DOHH2 (cell line): ENCODE measurements around the gene FAM107B.

Experiments used
- H3F3A ChIP-seq: fragments of 200-600 bp; sonication (generic), shearing (Covaris generic); 2 replicates; pipeline ENCODE4 v1.6.0; 2016; ENCODE audit warnings: antibody characterized with exemption, mild to moderate bottlenecking; ENCODE audit not compliant: control insufficient read depth, insufficient read depth
- H3K27ac ChIP-seq: fragments of 200-600 bp; sonication (generic); 2 replicates; pipeline ENCODE4 v1.5.1; 2014; ENCODE audit warnings: low read depth, mild to moderate bottlenecking, low read length, moderate library complexity
- H3K27me3 ChIP-seq: fragments of 200-600 bp; sonication (generic); 2 replicates; pipeline ENCODE4 v1.6.1; 2014; ENCODE audit warnings: mild to moderate bottlenecking, low read length, mixed read lengths; ENCODE audit not compliant: control insufficient read depth
- H3K36me3 ChIP-seq: fragments of 200-600 bp; sonication (generic); 2 replicates; pipeline ENCODE4 v1.6.1; 2014; ENCODE audit warnings: mild to moderate bottlenecking, low read length, moderate library complexity, mixed read lengths; ENCODE audit not compliant: control insufficient read depth
- H3K4me1 ChIP-seq: fragments of 200-600 bp; sonication (generic); 2 replicates; pipeline ENCODE4 v1.6.1; 2014; ENCODE audit warnings: mild to moderate bottlenecking, low read length, mixed read lengths; ENCODE audit not compliant: control insufficient read depth
- H3K4me2 ChIP-seq: fragments of 200-600 bp; sonication (generic); 2 replicates; pipeline ENCODE4 v1.6.0; 2014; ENCODE audit warnings: mild to moderate bottlenecking, low read length, moderate library complexity
- H3K4me3 ChIP-seq: fragments of 200-600 bp; sonication (generic); 2 replicates; pipeline ENCODE4 v1.5.1; 2014; ENCODE audit warnings: mild to moderate bottlenecking, low read length, mixed read lengths
- H3K79me2 ChIP-seq: fragments of 200-600 bp; sonication (generic); 2 replicates; pipeline ENCODE4 v1.6.1; 2014; ENCODE audit warnings: mild to moderate bottlenecking, low read length, mixed read lengths; ENCODE audit not compliant: control insufficient read depth
- H3K9me2 ChIP-seq: fragments of 200-600 bp; sonication (generic); replicated peaks from 2 replicates; pipeline ENCODE4 v1.6.1; 2014; ENCODE audit warnings: mild to moderate bottlenecking, low read length, mixed read lengths; ENCODE audit not compliant: control insufficient read depth
- H3K9me3 ChIP-seq: fragments of 200-600 bp; sonication (generic); 2 replicates; pipeline ENCODE4 v1.6.1; 2014; ENCODE audit warnings: antibody characterized with exemption, low read length, mixed read lengths; ENCODE audit not compliant: control insufficient read depth, insufficient read depth
- H4K20me1 ChIP-seq: fragments of 200-600 bp; sonication (generic); 2 replicates; pipeline ENCODE4 v1.6.0; 2014; ENCODE audit warnings: low read depth, mild to moderate bottlenecking, antibody characterized with exemption, low read length, moderate library complexity; ENCODE audit not compliant: control insufficient read depth, insufficient read depth
- EZH2phosphoT487 ChIP-seq: fragments of 200-600 bp; sonication (generic); IDR thresholded peaks from 2 replicates; pipeline ENCODE4 v1.6.1; 2017; ENCODE audit warnings: borderline replicate concordance, mild to moderate bottlenecking, antibody characterized with exemption, low read length, moderate library complexity, mixed read lengths
- TF ChIP-seq, protein P1 (sequence below): fragments of 200-600 bp; sonication (generic); IDR thresholded peaks from one replicate; pipeline ENCODE4 v1.5.1; 2014; ENCODE audit warnings: antibody characterized with exemption, mild to moderate bottlenecking, low read depth, low read length; ENCODE audit not compliant: poor library complexity, severe bottlenecking

Gene FAM107B

GRCh38 chr10:14541379-14541778 lies 233.3 kb downstream of the FAM107B start:
- Histone ChIP-seq H3K79me2 (peaks cover 100% of the 10 kb centered on the region), H3K4me2 (no peak overlapping the region), H3K4me1 (peaks cover 7% of the 10 kb centered on the region), H3K27me3 (no peaks in the 10 kb centered on the region), H3F3A (peaks cover 45% of the 10 kb centered on the region), H3K4me3 (no peak overlapping the region), H3K36me3 (peaks cover 98% of the 10 kb centered on the region), H3K27ac (no peak overlapping the region), H4K20me1 (peaks cover 56% of the 10 kb centered on the region), H3K9me3 (no peaks in the 10 kb centered on the region), H3K9me2 (no peaks in the 10 kb centered on the region)
- no peak for TF ChIP-seq EZH2phosphoT487
- TF ChIP-seq, protein P1, sequence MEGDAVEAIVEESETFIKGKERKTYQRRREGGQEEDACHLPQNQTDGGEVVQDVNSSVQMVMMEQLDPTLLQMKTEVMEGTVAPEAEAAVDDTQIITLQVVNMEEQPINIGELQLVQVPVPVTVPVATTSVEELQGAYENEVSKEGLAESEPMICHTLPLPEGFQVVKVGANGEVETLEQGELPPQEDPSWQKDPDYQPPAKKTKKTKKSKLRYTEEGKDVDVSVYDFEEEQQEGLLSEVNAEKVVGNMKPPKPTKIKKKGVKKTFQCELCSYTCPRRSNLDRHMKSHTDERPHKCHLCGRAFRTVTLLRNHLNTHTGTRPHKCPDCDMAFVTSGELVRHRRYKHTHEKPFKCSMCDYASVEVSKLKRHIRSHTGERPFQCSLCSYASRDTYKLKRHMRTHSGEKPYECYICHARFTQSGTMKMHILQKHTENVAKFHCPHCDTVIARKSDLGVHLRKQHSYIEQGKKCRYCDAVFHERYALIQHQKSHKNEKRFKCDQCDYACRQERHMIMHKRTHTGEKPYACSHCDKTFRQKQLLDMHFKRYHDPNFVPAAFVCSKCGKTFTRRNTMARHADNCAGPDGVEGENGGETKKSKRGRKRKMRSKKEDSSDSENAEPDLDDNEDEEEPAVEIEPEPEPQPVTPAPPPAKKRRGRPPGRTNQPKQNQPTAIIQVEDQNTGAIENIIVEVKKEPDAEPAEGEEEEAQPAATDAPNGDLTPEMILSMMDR: no peak

DNA sequence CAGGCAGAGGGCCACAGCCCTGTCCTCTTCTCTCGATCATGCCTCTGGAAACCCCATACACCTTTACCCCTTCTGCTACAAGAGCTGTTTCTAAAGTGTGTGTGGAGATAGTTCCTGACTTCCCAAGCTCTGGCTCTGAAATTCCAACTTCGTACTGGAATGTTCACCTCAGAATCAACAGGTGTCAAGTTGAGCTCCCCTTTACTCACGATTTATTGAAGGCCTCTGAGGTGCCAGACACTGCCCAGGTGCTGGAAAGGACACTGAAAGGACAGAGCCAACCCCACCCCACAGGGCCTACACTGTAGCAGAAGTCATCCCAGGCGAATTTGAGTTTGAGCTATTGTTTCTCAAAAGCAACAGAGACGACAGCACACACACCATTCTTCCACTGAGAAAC lies 234.1 kb downstream of the FAM107B start:
- H3K4me3 ChIP-seq: no peak overlapping the region
- TF ChIP-seq, protein P1: no peak
- TF ChIP-seq EZH2phosphoT487: no peak
- H3F3A ChIP-seq: peaks cover 41% of the 10 kb centered on the region
- H3K27ac ChIP-seq: no peak overlapping the region
- no peaks in the 10 kb centered on the region for H3K9me2 ChIP-seq
- peaks cover 60% of the 10 kb centered on the region for H4K20me1 ChIP-seq
- H3K9me3 ChIP-seq: no peaks in the 10 kb centered on the region
- H3K4me2 ChIP-seq: no peak overlapping the region
- no peaks in the 10 kb centered on the region; the same call in 1 of the 2 replicates for H3K4me1 ChIP-seq
- H3K27me3 ChIP-seq: no peaks in the 10 kb centered on the region
- H3K79me2 ChIP-seq: peaks cover 100% of the 10 kb centered on the region
- H3K36me3 ChIP-seq: peaks cover 98% of the 10 kb centered on the region

- Histone ChIP-seq H3K9me3 (no peaks in the 10 kb centered on the region), H3K27me3 (no peaks in the 10 kb centered on the region), H3K27ac (no peak overlapping the region), H3K4me2 (no peak overlapping the region), H3F3A (peaks cover 39% of the 10 kb centered on the region), H4K20me1 (peaks cover 61% of the 10 kb centered on the region), H3K9me2 (no peaks in the 10 kb centered on the region), H3K36me3 (peaks cover 98% of the 10 kb centered on the region), H3K79me2 (peaks cover 100% of the 10 kb centered on the region), H3K4me1 (no peaks in the 10 kb centered on the region; the same call in 1 of the 2 replicates), H3K4me3 (no peak overlapping the region)
- no peak for TF ChIP-seq EZH2phosphoT487
- TF ChIP-seq, protein P1: no peak
These were observed 234.6 kb downstream of the FAM107B start for GRCh38 chr10:14540062-14540461.
